ENCODE data around the gene PAX5.

DNA sequence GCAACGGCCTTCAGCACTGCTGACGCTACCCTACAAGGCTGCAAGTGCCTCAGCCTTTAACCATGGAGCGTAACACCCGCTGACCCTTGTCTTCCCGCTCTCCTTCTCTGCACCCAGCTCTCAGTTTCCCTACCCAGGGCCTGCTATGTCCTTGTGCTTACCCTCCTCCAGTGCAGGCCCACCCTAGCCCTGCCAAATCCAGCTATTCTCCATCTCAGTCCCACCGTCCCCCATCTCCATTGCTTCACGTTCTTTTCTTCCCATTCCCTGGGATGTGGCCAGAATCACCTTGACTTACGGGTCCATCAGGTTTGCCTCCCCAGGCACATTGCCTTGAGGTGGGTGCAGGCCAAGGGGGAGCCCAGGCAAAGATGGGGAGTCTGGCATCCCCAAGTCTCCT is 91.2 kb downstream of the PAX5 start:
- TF ChIP-seq EZH2 (IDR thresholded peaks at IDR 0.05; ENCODE audit: insufficient read depth, poor library complexity, severe bottlenecking) (no peak), EZH2phosphoT487 (IDR thresholded peaks at IDR 0.05; ENCODE audit: insufficient read depth, low read depth) (no peak)
